GM23338 (cell line): Measurements from ENCODE around the gene KAZN. TPM values are rescaled to one million over a fixed set of nuclear protein-coding genes. Genes with fewer than 3 reads are reported as not detected.

Experiments
- ATAC-seq: fragments of 200-7000 bp; cut with Tn5 transposase; 3 replicates; pipeline ENCODE4 v1.9.1; 2020
- DNase-seq: peaks from one replicate; pipeline ENCODE4 v3.0.0-alpha.2; 2015; ENCODE audit warnings: low spot score
- H2AFZ ChIP-seq: fragments of 200-600 bp; sonication (generic); 2 replicates; pipeline ENCODE4 v1.8.0; 2016; ENCODE audit warnings: antibody characterized with exemption, mild to moderate bottlenecking, moderate library complexity
- H3F3A ChIP-seq: fragments of 200-600 bp; sonication (generic); replicated peaks from 2 replicates; pipeline ENCODE4 v1.8.0; 2017; ENCODE audit warnings: antibody characterized with exemption, mixed run types, low read depth
- H3K27ac ChIP-seq: fragments of 200-600 bp; sonication (generic); 2 replicates; pipeline ENCODE4 v1.6.1; 2016; ENCODE audit warnings: low read depth
- H3K27me3 ChIP-seq: fragments of 200-600 bp; sonication (generic); 2 replicates; pipeline ENCODE4 v1.8.0; 2016; ENCODE audit warnings: mild to moderate bottlenecking, mixed run types, moderate library complexity; ENCODE audit not compliant: insufficient read depth
- H3K36me3 ChIP-seq: fragments of 200-600 bp; sonication (generic); 2 replicates; pipeline ENCODE4 v1.8.0; 2016; ENCODE audit warnings: mild to moderate bottlenecking; ENCODE audit not compliant: insufficient read depth
- H3K4me1 ChIP-seq: fragments of 200-600 bp; sonication (generic); 2 replicates; pipeline ENCODE4 v1.8.0; 2016; ENCODE audit warnings: mild to moderate bottlenecking, moderate library complexity; ENCODE audit not compliant: insufficient read depth
- H3K4me2 ChIP-seq: fragments of 200-600 bp; sonication (generic); 2 replicates; pipeline ENCODE4 v1.7.1; 2017; ENCODE audit warnings: mixed run types
- H3K4me3 ChIP-seq: fragments of 200-600 bp; sonication (generic); 2 replicates; pipeline ENCODE4 v1.6.1; 2016; ENCODE audit warnings: mixed run types
- H3K79me2 ChIP-seq: fragments of 200-600 bp; sonication (generic); replicated peaks from 2 replicates; pipeline ENCODE4 v1.8.0; 2017; ENCODE audit warnings: mild to moderate bottlenecking; ENCODE audit not compliant: insufficient read depth
- H3K9me2 ChIP-seq: fragments of 200-600 bp; sonication (generic); 2 replicates; pipeline ENCODE4 v1.8.0; 2017; ENCODE audit not compliant: insufficient read depth
- H4K20me1 ChIP-seq: fragments of 200-600 bp; sonication (generic); replicated peaks from 2 replicates; pipeline ENCODE4 v1.8.0; 2017; ENCODE audit warnings: mild to moderate bottlenecking; ENCODE audit not compliant: insufficient read depth
- H3K27ac Mint-ChIP-seq: 2 replicates; pipeline ENCODE4 v1.8.0; 2020; ENCODE audit warnings: inconsistent platforms, mild to moderate bottlenecking, moderate library complexity, mixed read lengths
- H3K27me3 Mint-ChIP-seq: 3 replicates; pipeline ENCODE4 v1.8.0; 2022; ENCODE audit warnings: low read depth, mild to moderate bottlenecking, moderate library complexity, mixed read lengths, inconsistent platforms; ENCODE audit not compliant: insufficient read depth, poor library complexity
- H3K36me3 Mint-ChIP-seq: 3 replicates; pipeline ENCODE4 v1.8.0; 2021; ENCODE audit warnings: low read depth, mild to moderate bottlenecking, inconsistent platforms, moderate library complexity, mixed read lengths
- H3K4me1 Mint-ChIP-seq: 3 replicates; pipeline ENCODE4 v1.8.0; 2020; ENCODE audit warnings: mild to moderate bottlenecking, inconsistent platforms, mixed read lengths
- H3K4me3 Mint-ChIP-seq: 3 replicates; pipeline ENCODE4 v1.8.0; 2021; ENCODE audit warnings: moderate library complexity, mild to moderate bottlenecking, inconsistent platforms, mixed read lengths
- H3K9me3 Mint-ChIP-seq: 3 replicates; pipeline ENCODE4 v1.8.0; 2020; ENCODE audit warnings: moderate library complexity, mild to moderate bottlenecking, inconsistent platforms, mixed read lengths
- CREB1 ChIP-seq: fragments of 250-450 bp; sonication (Bioruptor Pico); IDR thresholded peaks from 2 replicates; pipeline ENCODE4 v1.5.0; 2020; ENCODE audit warnings: low read depth, mild to moderate bottlenecking, moderate library complexity
- EZH2 ChIP-seq: fragments of 200-600 bp; sonication (generic); IDR thresholded peaks from one replicate; pipeline ENCODE4 v1.8.0; 2017; ENCODE audit warnings: antibody characterized with exemption, mild to moderate bottlenecking, low read depth; ENCODE audit not compliant: unreplicated experiment
- EZH2phosphoT487 ChIP-seq: fragments of 200-600 bp; sonication (generic); IDR thresholded peaks from one replicate; pipeline ENCODE4 v1.8.1; 2018; ENCODE audit warnings: antibody characterized with exemption; ENCODE audit not compliant: unreplicated experiment
- JUNB ChIP-seq: IDR thresholded peaks from one replicate; pipeline ENCODE4 v1.6.1; 2016; ENCODE audit warnings: antibody characterized with exemption; ENCODE audit not compliant: unreplicated experiment
- NANOG ChIP-seq: IDR thresholded peaks from 2 replicates; pipeline ENCODE4 v1.6.1; 2016; ENCODE audit warnings: antibody characterized with exemption, borderline replicate concordance
- POLR2AphosphoS5 ChIP-seq: IDR thresholded peaks from 2 replicates; pipeline ENCODE4 v1.6.1; 2016; ENCODE audit warnings: antibody characterized with exemption, low read depth
- STAT1 ChIP-seq: IDR thresholded peaks from one replicate; pipeline ENCODE4 v1.6.1; 2016; ENCODE audit warnings: antibody characterized with exemption; ENCODE audit not compliant: unreplicated experiment
- ZNF114 ChIP-seq: fragments of 250-450 bp; sonication (Bioruptor Pico); IDR thresholded peaks from 2 replicates; pipeline ENCODE4 v1.5.0; 2020; ENCODE audit warnings: mild to moderate bottlenecking, moderate library complexity
- ZNF331 ChIP-seq: fragments of 250-450 bp; sonication (Bioruptor Pico); IDR thresholded peaks from 2 replicates; pipeline ENCODE4 v1.5.0; 2020; ENCODE audit warnings: low read depth, mild to moderate bottlenecking, moderate library complexity
- polyA plus RNA-seq: library from polyadenylated mRNA; unstranded; fragments of >200 nt; fragmentation: Nextera tagmentation; extraction: Ambion mirVana; gene quantifications from 2 replicates; pipeline ENCODE4 v1.2.1, GENCODE V29; 2016
- total RNA-seq: library from RNA; depleted of rRNA; stranded (reverse); fragments of >200 nt; shearing (Covaris generic); gene quantifications from 2 replicates; pipeline ENCODE4 v1.2.3, GENCODE V29; 2014
- TF ChIP-seq, protein P1 (sequence below): fragments of 250-450 bp; sonication (Bioruptor Pico); IDR thresholded peaks from 2 replicates; pipeline ENCODE4 v1.5.0; 2020; ENCODE audit warnings: mild to moderate bottlenecking, moderate library complexity
- TF ChIP-seq, protein P2 (sequence below): IDR thresholded peaks from one replicate; pipeline ENCODE4 v1.6.1; 2018; ENCODE audit warnings: antibody characterized with exemption; ENCODE audit not compliant: unreplicated experiment
- TF ChIP-seq, protein P3 (sequence below), 2 experiments: fragments of 200-600 bp in 1 of 2; sonication (generic) in 1 of 2; conservative IDR thresholded peaks; 2 replicates each; pipeline versions ENCODE4 v1.5.1 to v1.6.1; 2016 to 2017; ENCODE audit warnings: antibody characterized with exemption in 2 of 2, low read depth in 2 of 2, mild to moderate bottlenecking in 2 of 2, moderate library complexity in 1 of 2
- TF ChIP-seq, protein P4 (sequence below): IDR thresholded peaks from 2 replicates; pipeline ENCODE4 v1.6.1; 2016; ENCODE audit warnings: antibody characterized with exemption

The KAZN gene
- total and polyA plus RNA-seq, 2 experiments from 2014 or later: 9.9 to 15.0 TPM

DNA sequence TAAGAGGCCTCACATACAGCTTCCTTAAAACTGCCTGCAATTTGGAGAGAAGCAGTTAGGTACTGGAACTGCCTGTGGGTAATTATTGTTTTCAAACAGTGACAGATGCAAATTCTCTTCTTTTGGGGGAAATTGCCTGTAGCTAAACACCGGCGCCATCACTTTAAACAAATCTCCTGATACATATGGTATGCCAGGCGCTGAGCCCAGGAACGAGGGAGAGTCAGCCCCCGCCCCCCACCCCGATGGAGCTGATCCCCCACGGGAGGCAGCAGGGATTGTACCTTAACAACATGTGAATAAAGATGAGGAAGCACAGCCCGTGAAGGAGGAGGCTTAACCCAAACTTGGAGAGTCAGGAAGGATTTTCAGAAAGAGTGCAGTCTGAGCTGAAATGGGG is 562.1 kb downstream of the KAZN start (continued):
- TF ChIP-seq, protein P1, sequence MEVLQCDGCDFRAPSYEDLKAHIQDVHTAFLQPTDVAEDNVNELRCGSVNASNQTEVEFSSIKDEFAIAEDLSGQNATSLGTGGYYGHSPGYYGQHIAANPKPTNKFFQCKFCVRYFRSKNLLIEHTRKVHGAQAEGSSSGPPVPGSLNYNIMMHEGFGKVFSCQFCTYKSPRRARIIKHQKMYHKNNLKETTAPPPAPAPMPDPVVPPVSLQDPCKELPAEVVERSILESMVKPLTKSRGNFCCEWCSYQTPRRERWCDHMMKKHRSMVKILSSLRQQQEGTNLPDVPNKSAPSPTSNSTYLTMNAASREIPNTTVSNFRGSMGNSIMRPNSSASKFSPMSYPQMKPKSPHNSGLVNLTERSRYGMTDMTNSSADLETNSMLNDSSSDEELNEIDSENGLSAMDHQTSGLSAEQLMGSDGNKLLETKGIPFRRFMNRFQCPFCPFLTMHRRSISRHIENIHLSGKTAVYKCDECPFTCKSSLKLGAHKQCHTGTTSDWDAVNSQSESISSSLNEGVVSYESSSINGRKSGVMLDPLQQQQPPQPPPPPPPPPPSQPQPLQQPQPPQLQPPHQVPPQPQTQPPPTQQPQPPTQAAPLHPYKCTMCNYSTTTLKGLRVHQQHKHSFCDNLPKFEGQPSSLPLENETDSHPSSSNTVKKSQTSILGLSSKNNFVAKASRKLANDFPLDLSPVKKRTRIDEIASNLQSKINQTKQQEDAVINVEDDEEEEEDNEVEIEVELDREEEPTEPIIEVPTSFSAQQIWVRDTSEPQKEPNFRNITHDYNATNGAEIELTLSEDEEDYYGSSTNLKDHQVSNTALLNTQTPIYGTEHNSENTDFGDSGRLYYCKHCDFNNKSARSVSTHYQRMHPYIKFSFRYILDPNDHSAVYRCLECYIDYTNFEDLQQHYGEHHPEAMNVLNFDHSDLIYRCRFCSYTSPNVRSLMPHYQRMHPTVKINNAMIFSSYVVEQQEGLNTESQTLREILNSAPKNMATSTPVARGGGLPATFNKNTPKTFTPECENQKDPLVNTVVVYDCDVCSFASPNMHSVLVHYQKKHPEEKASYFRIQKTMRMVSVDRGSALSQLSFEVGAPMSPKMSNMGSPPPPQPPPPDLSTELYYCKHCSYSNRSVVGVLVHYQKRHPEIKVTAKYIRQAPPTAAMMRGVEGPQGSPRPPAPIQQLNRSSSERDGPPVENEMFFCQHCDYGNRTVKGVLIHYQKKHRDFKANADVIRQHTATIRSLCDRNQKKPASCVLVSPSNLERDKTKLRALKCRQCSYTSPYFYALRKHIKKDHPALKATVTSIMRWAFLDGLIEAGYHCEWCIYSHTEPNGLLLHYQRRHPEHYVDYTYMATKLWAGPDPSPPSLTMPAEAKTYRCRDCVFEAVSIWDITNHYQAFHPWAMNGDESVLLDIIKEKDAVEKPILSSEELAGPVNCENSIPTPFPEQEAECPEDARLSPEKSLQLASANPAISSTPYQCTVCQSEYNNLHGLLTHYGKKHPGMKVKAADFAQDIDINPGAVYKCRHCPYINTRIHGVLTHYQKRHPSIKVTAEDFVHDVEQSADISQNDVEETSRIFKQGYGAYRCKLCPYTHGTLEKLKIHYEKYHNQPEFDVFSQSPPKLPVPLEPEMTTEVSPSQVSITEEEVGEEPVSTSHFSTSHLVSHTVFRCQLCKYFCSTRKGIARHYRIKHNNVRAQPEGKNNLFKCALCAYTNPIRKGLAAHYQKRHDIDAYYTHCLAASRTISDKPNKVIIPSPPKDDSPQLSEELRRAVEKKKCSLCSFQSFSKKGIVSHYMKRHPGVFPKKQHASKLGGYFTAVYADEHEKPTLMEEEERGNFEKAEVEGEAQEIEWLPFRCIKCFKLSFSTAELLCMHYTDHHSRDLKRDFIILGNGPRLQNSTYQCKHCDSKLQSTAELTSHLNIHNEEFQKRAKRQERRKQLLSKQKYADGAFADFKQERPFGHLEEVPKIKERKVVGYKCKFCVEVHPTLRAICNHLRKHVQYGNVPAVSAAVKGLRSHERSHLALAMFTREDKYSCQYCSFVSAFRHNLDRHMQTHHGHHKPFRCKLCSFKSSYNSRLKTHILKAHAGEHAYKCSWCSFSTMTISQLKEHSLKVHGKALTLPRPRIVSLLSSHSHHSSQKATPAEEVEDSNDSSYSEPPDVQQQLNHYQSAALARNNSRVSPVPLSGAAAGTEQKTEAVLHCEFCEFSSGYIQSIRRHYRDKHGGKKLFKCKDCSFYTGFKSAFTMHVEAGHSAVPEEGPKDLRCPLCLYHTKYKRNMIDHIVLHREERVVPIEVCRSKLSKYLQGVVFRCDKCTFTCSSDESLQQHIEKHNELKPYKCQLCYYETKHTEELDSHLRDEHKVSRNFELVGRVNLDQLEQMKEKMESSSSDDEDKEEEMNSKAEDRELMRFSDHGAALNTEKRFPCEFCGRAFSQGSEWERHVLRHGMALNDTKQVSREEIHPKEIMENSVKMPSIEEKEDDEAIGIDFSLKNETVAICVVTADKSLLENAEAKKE: no peak

DNA sequence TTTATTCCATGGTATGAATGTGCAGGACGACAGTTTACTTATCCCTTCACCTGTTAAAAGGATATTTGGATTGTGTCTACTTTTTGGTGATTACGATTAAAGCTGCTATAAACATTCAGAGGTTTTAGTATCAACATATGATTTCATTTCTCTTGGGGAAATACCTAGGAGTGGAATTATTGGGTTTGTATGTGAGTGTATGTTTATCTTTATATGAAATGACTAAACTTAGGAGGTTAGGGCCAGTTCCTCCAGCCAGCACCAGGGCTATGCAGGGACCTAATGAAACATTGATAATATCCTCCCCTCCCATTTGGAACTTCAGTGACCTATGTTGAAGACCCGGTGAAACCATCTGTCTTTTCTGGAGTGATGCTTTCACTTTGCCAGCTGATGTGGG is 568.9 kb downstream of the KAZN start:
- ATAC-seq: no peak
- TF ChIP-seq EZH2phosphoT487 (no peak), NANOG (no peak), EZH2 (no peak), ZNF331 (no peak), JUNB (no peak), ZNF114 (no peak), POLR2AphosphoS5 (no peak), CREB1 (no peak), STAT1 (no peak)
- TF ChIP-seq, protein P2, sequence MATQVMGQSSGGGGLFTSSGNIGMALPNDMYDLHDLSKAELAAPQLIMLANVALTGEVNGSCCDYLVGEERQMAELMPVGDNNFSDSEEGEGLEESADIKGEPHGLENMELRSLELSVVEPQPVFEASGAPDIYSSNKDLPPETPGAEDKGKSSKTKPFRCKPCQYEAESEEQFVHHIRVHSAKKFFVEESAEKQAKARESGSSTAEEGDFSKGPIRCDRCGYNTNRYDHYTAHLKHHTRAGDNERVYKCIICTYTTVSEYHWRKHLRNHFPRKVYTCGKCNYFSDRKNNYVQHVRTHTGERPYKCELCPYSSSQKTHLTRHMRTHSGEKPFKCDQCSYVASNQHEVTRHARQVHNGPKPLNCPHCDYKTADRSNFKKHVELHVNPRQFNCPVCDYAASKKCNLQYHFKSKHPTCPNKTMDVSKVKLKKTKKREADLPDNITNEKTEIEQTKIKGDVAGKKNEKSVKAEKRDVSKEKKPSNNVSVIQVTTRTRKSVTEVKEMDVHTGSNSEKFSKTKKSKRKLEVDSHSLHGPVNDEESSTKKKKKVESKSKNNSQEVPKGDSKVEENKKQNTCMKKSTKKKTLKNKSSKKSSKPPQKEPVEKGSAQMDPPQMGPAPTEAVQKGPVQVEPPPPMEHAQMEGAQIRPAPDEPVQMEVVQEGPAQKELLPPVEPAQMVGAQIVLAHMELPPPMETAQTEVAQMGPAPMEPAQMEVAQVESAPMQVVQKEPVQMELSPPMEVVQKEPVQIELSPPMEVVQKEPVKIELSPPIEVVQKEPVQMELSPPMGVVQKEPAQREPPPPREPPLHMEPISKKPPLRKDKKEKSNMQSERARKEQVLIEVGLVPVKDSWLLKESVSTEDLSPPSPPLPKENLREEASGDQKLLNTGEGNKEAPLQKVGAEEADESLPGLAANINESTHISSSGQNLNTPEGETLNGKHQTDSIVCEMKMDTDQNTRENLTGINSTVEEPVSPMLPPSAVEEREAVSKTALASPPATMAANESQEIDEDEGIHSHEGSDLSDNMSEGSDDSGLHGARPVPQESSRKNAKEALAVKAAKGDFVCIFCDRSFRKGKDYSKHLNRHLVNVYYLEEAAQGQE: no peak
- TF ChIP-seq, protein P3, sequence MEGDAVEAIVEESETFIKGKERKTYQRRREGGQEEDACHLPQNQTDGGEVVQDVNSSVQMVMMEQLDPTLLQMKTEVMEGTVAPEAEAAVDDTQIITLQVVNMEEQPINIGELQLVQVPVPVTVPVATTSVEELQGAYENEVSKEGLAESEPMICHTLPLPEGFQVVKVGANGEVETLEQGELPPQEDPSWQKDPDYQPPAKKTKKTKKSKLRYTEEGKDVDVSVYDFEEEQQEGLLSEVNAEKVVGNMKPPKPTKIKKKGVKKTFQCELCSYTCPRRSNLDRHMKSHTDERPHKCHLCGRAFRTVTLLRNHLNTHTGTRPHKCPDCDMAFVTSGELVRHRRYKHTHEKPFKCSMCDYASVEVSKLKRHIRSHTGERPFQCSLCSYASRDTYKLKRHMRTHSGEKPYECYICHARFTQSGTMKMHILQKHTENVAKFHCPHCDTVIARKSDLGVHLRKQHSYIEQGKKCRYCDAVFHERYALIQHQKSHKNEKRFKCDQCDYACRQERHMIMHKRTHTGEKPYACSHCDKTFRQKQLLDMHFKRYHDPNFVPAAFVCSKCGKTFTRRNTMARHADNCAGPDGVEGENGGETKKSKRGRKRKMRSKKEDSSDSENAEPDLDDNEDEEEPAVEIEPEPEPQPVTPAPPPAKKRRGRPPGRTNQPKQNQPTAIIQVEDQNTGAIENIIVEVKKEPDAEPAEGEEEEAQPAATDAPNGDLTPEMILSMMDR (conservative IDR thresholded peaks at IDR 0.05; ENCODE audit: low read depth in 2 of 2): no peak
- TF ChIP-seq, protein P4, sequence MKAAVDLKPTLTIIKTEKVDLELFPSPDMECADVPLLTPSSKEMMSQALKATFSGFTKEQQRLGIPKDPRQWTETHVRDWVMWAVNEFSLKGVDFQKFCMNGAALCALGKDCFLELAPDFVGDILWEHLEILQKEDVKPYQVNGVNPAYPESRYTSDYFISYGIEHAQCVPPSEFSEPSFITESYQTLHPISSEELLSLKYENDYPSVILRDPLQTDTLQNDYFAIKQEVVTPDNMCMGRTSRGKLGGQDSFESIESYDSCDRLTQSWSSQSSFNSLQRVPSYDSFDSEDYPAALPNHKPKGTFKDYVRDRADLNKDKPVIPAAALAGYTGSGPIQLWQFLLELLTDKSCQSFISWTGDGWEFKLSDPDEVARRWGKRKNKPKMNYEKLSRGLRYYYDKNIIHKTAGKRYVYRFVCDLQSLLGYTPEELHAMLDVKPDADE: no peak

More for the DNA sequence above, 568.9 kb downstream of the KAZN start:
- Histone ChIP-seq H2AFZ (no peak overlapping the region), H3F3A (no peaks in the 10 kb centered on the region), H3K4me1 (no peaks in the 10 kb centered on the region; the same call in 1 of the 2 replicates), H3K36me3 (no peaks in the 10 kb centered on the region), H3K27me3 (no peaks in the 10 kb centered on the region), H3K9me2 (no peaks in the 10 kb centered on the region), H4K20me1 (peaks cover 4% of the 10 kb centered on the region; the same call in 1 of the 2 replicates), H3K4me2 (no peak overlapping the region), H3K4me3 (no peak overlapping the region), H3K27ac (no peak overlapping the region), H3K79me2 (peaks cover 15% of the 10 kb centered on the region; the same call in 1 of the 2 replicates)
- peaks cover 13% of the 10 kb centered on the region for H3K27me3 Mint-ChIP-seq
- H3K4me3 Mint-ChIP-seq: no peak overlapping the region
- H3K27ac Mint-ChIP-seq: no peak overlapping the region
- peaks cover 18% of the 10 kb centered on the region for H3K4me1 Mint-ChIP-seq
- H3K9me3 Mint-ChIP-seq: no peaks in the 10 kb centered on the region
- no peak for DNase-seq
- no peaks in the 10 kb centered on the region; the same call in 2 of the 3 replicates for H3K36me3 Mint-ChIP-seq
